Measurements from ENCODE around the gene PTPN1. TPM values are rescaled to one million over a fixed set of nuclear protein-coding genes. Genes with fewer than 3 reads are reported as not detected.

Gene PTPN1
- polyA plus RNA-seq, 1 donor: 18.4 TPM

Other genes with a start within 250 kb of the PTPN1 start
- gene RIPOR3, start 181.2 kb downstream of the PTPN1 start, polyA plus RNA-seq: 9.3 TPM
- gene PARD6B, start 221.2 kb downstream of the PTPN1 start, polyA plus RNA-seq: 10.9 TPM

All from large intestine (tissue), 1 donor.